ENCODE results near the gene CAPN13. TPM values are rescaled to one million over a fixed set of nuclear protein-coding genes. Genes with fewer than 3 reads are reported as not detected.

CAPN13 gene
- total RNA-seq, 2 donors from 2014 or later: not detected

- no peaks in the 10 kb centered on the region for H3K9me3 ChIP-seq (ENCODE audit: control insufficient read depth, low read length, poor library complexity, severe bottlenecking)
- ATAC-seq: no peak
- Mint-ChIP-seq H3K36me3 (ENCODE audit: low read depth) (no peaks in the 10 kb centered on the region), H3K4me3 (no peak overlapping the region), H3K27me3 (peaks cover 39% of the 10 kb centered on the region), H3K4me1 (no peaks in the 10 kb centered on the region), H3K27ac (no peak overlapping the region)
- no peak for DNase-seq
Measured at GRCh38 chr2:30780776-30781330, 26.4 kb downstream of the CAPN13 start.

- Mint-ChIP-seq H3K27ac (no peak overlapping the region), H3K4me3 (no peak overlapping the region), H3K4me1 (no peaks in the 10 kb centered on the region), H3K27me3 (peaks cover 30% of the 10 kb centered on the region), H3K36me3 (ENCODE audit: low read depth) (peaks cover 2% of the 10 kb centered on the region)
- no peak for DNase-seq
- H3K9me3 ChIP-seq (ENCODE audit: control insufficient read depth, low read length, poor library complexity, severe bottlenecking): no peaks in the 10 kb centered on the region
- no peak for ATAC-seq
Measured at GRCh38 chr2:30778611-30779010, 28.6 kb downstream of the CAPN13 start.

- Mint-ChIP-seq H3K27me3 (peaks cover 38% of the 10 kb centered on the region), H3K36me3 (ENCODE audit: low read depth) (peaks cover 5% of the 10 kb centered on the region), H3K4me1 (no peaks in the 10 kb centered on the region), H3K4me3 (no peak overlapping the region), H3K27ac (no peak overlapping the region)
- no peak for ATAC-seq
- no peaks in the 10 kb centered on the region for H3K9me3 ChIP-seq (ENCODE audit: control insufficient read depth, low read length, poor library complexity, severe bottlenecking)
- DNase-seq: no peak
Measured at GRCh38 chr2:30777661-30778505, 29.4 kb downstream of the CAPN13 start.

- Mint-ChIP-seq H3K27me3 (peaks cover 34% of the 10 kb centered on the region), H3K27ac (no peak overlapping the region), H3K36me3 (ENCODE audit: low read depth) (peaks cover 5% of the 10 kb centered on the region), H3K4me1 (no peaks in the 10 kb centered on the region), H3K4me3 (no peak overlapping the region)
- ATAC-seq (no peak), DNase-seq (no peak)
- H3K9me3 ChIP-seq (ENCODE audit: control insufficient read depth, low read length, poor library complexity, severe bottlenecking): no peaks in the 10 kb centered on the region
Measured at GRCh38 chr2:30776831-30777635, 30.2 kb downstream of the CAPN13 start.

GRCh38 chr2:30775833-30776232 is 31.4 kb downstream of the CAPN13 start:
- ATAC-seq: no peak
- no peak overlapping the region for H3K27ac Mint-ChIP-seq
- H3K27me3 Mint-ChIP-seq: peaks cover 32% of the 10 kb centered on the region
- DNase-seq: no peak
- H3K36me3 Mint-ChIP-seq (ENCODE audit: low read depth): peaks cover 5% of the 10 kb centered on the region
- no peaks in the 10 kb centered on the region for H3K4me1 Mint-ChIP-seq
- H3K4me3 Mint-ChIP-seq: no peak overlapping the region
- no peaks in the 10 kb centered on the region for H3K9me3 ChIP-seq (ENCODE audit: control insufficient read depth, low read length, poor library complexity, severe bottlenecking)

- ATAC-seq (no peak), DNase-seq (no peak)
- no peak overlapping the region for H3K4me3 Mint-ChIP-seq
- no peaks in the 10 kb centered on the region for H3K9me3 ChIP-seq (ENCODE audit: control insufficient read depth, low read length, poor library complexity, severe bottlenecking)
- H3K36me3 Mint-ChIP-seq (ENCODE audit: low read depth): peaks cover 5% of the 10 kb centered on the region
- H3K27me3 Mint-ChIP-seq: peaks cover 48% of the 10 kb centered on the region
- peaks cover 2% of the 10 kb centered on the region for H3K4me1 Mint-ChIP-seq
- no peak overlapping the region for H3K27ac Mint-ChIP-seq
Measured at GRCh38 chr2:30772021-30772705, 35.1 kb downstream of the CAPN13 start.

- H3K36me3 Mint-ChIP-seq (ENCODE audit: low read depth): peaks cover 5% of the 10 kb centered on the region
- H3K4me3 Mint-ChIP-seq: no peak overlapping the region
- DNase-seq (no peak), ATAC-seq (no peak)
- no peaks in the 10 kb centered on the region for H3K9me3 ChIP-seq (ENCODE audit: control insufficient read depth, low read length, poor library complexity, severe bottlenecking)
- H3K27ac Mint-ChIP-seq: no peak overlapping the region
- peaks cover 5% of the 10 kb centered on the region for H3K4me1 Mint-ChIP-seq
- peaks cover 50% of the 10 kb centered on the region for H3K27me3 Mint-ChIP-seq
Measured at GRCh38 chr2:30770816-30771576, 36.2 kb downstream of the CAPN13 start.

- no peak for ATAC-seq
- no peak overlapping the region for H3K4me3 Mint-ChIP-seq
- DNase-seq: no peak
- peaks cover 5% of the 10 kb centered on the region for H3K4me1 Mint-ChIP-seq
- H3K27me3 Mint-ChIP-seq: peaks cover 55% of the 10 kb centered on the region
- H3K9me3 ChIP-seq (ENCODE audit: control insufficient read depth, low read length, poor library complexity, severe bottlenecking): no peaks in the 10 kb centered on the region
- no peak overlapping the region for H3K27ac Mint-ChIP-seq
- H3K36me3 Mint-ChIP-seq (ENCODE audit: low read depth): peaks cover 5% of the 10 kb centered on the region
Measured at GRCh38 chr2:30769891-30770462, 37.3 kb downstream of the CAPN13 start.

- Mint-ChIP-seq H3K27ac (no peak overlapping the region), H3K36me3 (ENCODE audit: low read depth) (peaks cover 5% of the 10 kb centered on the region), H3K27me3 (peaks cover 61% of the 10 kb centered on the region), H3K4me3 (no peak overlapping the region), H3K4me1 (peaks cover 5% of the 10 kb centered on the region)
- H3K9me3 ChIP-seq (ENCODE audit: control insufficient read depth, low read length, poor library complexity, severe bottlenecking): no peaks in the 10 kb centered on the region
- DNase-seq (no peak), ATAC-seq (no peak)
Measured at GRCh38 chr2:30769481-30769780, 37.8 kb downstream of the CAPN13 start.

GRCh38 chr2:30768708-30769480 is 38.4 kb downstream of the CAPN13 start:
- H3K36me3 Mint-ChIP-seq (ENCODE audit: low read depth): peaks cover 3% of the 10 kb centered on the region

GRCh38 chr2:30768036-30768686 is 39.1 kb downstream of the CAPN13 start:
- no peak overlapping the region for H3K4me3 Mint-ChIP-seq
- no peaks in the 10 kb centered on the region for H3K9me3 ChIP-seq (ENCODE audit: control insufficient read depth, low read length, poor library complexity, severe bottlenecking)
- ATAC-seq: no peak
- DNase-seq: no peak
- no peak overlapping the region for H3K27ac Mint-ChIP-seq
- peaks cover 66% of the 10 kb centered on the region for H3K27me3 Mint-ChIP-seq
- peaks cover 5% of the 10 kb centered on the region for H3K4me1 Mint-ChIP-seq
- H3K36me3 Mint-ChIP-seq (ENCODE audit: low read depth): no peaks in the 10 kb centered on the region

More at GRCh38 chr2:30768708-30769480, 38.4 kb downstream of the CAPN13 start:
- Mint-ChIP-seq H3K4me3 (no peak overlapping the region), H3K4me1 (peaks cover 5% of the 10 kb centered on the region), H3K27ac (no peak overlapping the region), H3K27me3 (peaks cover 66% of the 10 kb centered on the region)
- DNase-seq (no peak), ATAC-seq (no peak)
- H3K9me3 ChIP-seq (ENCODE audit: control insufficient read depth, low read length, poor library complexity, severe bottlenecking): no peaks in the 10 kb centered on the region
